GM18517 (cell line): ENCODE data around the gene ARMC5.
"Not testable (repeated sequence)": the region's sequence is repeated elsewhere in the genome, so short reads cannot be mapped to it uniquely, and the experiment has no call there.

Experiments used
- ATAC-seq: cut with Tn5 transposase; IDR thresholded peaks from one replicate; pipeline ENCODE4 v1.9.1; 2021; ENCODE audit warnings: mild to moderate bottlenecking, moderate library complexity; ENCODE audit not compliant: unreplicated experiment

ARMC5 gene

GRCh38 chr16:31435341-31436220 is 23.7 kb upstream of the ARMC5 start:
- no peak for ATAC-seq

- no peak for ATAC-seq
These were observed 22.9 kb upstream of the ARMC5 start for GRCh38 chr16:31436221-31437045.

DNA sequence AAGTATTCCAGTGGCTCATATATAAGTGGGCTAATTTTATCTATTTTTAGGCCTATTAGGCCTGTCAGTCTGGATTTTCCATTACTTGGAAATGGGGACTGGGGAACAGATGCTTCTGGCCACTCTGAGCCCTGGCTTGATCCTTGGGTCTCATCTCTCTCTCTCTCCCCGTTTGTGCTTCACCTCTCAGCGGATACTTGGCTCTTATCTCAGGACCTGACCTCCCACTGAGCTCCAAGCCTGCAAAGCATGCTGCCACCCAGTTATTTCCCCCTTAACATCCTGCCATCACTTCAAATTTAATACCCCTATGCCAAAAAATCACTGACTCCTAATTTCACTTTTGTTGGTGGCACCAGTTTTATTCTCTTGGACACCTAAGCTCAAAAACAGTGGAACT is 20.9 kb upstream of the ARMC5 start:
- no peak for ATAC-seq

- ATAC-seq, result not testable (repeated sequence)
These were observed 20.3 kb upstream of the ARMC5 start for GRCh38 chr16:31439023-31439422.

GRCh38 chr16:31439519-31439918 is 19.8 kb upstream of the ARMC5 start:
- ATAC-seq, result no peak

- ATAC-seq, result no peak
These were observed 18.7 kb upstream of the ARMC5 start for GRCh38 chr16:31440516-31441184.

GRCh38 chr16:31441956-31442355 is 17.3 kb upstream of the ARMC5 start:
- no peak for ATAC-seq

- not testable (repeated sequence) for ATAC-seq
These were observed 13.4 kb upstream of the ARMC5 start for GRCh38 chr16:31445931-31446330.

GRCh38 chr16:31451201-31451600 is 8.1 kb upstream of the ARMC5 start:
- ATAC-seq, result no peak

DNA sequence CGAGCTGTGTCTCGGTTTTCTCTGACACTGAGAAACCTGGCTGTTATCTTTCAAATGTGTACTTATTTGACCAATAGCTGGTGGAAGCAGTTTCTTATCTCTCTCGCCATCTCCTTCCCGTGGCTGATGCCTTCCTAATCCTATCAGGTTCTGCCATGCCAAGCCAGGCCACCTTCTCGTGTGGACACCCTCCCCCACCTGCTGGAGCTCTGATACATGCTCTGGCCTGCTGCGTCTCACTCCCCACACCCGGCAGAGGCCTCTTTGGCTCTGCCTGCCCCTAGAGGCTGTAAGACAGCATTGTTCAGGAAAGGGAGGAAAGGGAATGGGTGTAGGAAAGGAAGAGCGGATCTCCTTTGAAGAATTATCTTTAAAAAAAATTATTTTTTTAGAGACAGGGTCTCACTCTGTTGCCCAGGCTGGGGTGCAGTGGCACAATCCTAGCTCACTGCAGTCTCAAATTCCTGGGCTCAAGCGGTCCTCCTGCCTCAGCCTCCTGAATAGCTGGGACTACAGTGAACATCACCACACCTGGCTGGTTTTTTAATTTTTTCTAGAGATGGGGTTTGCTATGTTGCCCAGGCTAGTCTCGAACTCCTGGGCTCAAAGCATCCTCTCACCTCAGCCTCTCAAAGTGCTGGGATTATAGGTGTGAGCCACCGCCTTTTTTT is 7.5 kb upstream of the ARMC5 start:
- ATAC-seq, result no peak

DNA sequence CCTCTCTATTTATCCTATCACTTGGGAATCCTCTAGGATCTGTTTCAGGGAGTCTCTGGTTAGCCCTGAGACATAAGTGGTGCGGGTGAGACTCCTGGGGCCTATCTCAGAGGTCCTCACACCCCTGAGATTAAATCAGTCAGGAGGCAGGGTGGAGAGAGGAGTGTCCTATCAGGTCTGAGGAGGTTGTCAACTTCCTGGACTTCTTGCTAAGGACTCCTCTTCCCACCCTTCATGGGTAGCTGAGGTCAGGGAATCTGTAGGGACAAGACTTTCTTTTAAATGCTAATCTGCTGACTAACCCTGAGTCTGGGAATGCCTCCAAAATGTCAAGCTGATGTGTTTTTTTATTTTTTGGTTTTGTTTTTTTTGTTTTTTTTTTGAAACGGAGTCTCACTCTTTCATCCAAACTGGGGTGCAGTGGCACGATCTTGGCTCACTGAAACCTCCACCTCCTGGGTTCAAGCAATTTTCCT is 6.6 kb upstream of the ARMC5 start:
- no peak for ATAC-seq

DNA sequence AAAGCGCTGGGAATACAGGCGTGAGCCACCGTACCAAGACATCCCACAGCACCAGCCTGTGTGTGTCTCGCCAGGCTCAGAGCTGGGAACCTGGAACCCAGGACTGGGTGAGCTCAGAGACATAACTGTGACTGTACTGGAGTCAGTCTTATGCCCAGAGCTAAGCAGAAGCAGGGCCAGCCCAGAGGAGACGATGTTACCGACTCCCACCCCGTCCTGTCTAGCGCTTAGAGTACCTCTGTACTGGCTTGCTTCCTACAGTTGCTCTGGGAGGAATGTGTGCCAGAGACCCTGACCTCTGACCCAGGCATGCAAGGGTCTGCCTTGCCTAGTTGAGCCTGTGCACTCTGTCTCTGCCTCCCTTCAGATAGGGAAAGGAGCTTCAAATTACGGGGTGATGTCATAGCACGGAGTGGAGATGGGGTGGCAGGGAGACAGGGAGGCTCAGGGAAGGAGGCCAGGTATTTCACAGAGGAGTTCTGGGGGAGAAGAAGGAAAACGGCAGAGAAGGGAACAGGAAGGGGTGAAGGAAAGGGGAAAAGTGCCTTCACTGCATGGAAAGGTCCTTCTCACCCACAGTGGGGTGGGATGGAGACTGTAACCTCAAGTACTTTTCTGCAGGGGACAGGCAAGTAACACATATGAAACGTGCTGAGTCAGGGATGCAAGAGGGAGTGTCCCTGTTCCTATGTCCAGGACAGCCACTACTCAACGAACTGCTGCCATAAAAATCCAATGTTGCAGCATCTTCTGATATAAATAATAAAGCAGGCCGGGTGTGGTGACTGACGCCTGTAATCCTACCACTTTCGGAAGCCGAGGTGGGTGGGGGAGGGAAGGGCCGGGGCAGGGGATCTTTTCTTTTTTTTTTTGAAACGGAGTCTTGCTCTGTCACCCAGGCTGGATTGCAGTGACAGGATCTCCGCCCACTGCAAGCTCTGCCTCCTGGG is 5.8 kb upstream of the ARMC5 start:
- no peak for ATAC-seq

GRCh38 chr16:31455601-31456314 is 3.5 kb upstream of the ARMC5 start:
- no peak for ATAC-seq

GRCh38 chr16:31456988-31457360 is 2.3 kb upstream of the ARMC5 start:
- no peak for ATAC-seq

DNA sequence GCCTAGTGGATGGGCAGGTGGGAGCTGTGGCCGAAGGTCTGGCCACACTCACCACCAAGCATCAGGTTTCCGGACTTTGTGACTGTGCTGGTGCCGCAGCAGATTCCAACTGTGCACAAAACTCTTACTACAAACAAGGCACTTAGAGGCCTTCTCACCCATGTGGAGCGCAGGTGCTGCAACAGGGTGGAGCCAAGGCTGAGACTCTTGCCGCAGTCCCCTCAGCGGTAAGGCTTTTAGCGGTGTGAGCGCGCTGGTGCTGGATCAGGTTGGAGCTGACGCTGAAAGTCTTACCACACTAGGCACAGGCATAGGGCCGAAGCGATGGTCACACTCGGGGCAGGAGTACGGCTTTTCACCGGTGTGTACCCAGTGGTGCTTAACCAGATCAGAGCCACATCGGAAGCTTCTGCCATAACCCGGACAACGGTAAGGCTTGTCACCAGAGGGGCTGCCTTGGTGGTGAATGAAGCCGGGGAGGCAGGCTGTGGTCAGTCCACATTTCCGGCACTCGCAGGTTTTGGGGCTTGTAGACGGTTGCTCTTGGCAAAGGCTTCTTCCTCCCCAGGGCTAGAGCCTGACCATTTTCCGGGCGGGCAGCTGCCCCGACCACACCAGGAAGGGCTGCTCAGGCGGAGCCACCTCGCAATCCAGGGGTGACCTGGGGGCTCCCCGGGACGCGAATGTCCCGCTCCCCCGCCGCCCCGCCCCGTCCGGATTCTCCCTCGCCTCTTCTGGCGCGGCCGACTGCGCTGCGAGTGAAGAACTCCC is 1.0 kb upstream of the ARMC5 start:
- ATAC-seq, result no peak

DNA sequence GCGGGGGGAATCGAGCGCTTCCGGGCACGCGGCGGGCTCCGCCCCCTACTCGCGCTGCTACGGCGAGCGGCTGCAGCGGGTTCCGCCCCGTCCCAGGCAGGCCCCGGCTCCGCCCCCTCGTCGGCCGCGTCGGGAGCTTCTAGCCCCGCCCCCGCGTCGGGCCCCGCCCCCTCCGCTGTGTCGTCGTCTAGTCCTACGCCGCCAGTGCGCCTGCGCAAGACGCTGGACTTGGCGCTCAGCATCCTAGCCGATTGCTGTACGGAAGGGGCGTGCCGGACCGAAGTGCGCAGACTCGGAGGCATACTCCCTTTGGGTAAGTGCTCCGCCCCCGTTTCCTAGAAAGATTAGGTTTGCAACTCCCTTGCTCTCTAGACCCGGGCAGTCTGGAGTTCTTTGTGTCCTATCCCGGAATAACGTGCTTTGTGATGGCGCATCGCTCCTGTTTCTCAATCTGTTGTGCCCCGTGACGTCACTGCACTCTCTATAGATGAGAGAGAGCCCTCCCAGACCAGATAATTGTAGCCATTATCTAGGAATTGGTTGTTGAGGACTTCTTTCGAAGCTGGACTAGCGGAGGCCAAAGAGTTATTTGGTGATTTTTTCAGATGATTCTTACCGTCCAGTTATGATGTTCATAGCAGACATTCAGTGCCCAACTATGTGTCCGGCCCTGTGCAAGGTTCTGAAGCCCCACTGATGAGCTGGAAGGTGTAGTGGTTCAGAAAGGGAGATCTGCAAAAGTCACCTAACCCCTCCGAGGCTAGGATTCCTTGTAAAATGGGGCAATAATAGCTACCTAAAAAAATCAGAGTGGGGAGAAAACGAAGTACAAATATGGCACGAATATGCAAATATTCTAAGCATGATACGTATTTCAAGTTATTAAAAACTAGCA is 633 bp downstream of the ARMC5 start:
- peak; percentile 71 for ATAC-seq

DNA sequence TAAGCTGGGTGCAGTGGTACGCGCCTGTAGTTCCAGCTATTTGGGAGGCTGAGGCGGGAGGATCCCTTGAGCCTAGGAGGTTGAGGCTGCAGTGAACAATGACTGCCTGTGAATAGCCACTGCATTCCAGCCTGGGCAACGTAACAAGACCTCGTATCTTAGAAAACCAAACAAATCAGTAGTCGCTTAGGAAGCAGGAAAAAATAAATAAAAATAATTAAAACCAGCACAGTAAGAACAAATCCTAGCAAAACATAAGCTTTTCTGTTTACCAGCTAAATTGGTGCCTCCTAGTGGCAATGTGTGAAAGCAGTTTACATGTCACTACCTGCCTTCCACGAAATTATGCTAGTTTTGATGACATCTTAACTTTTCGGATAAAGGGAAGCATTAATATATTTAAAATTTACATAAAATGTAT is 1.3 kb downstream of the ARMC5 start:
- ATAC-seq, result no peak
